ENCODE measurements around the gene MRPS22.
"Not testable (repeated sequence)": the region's sequence is repeated elsewhere in the genome, so short reads cannot be mapped to it uniquely, and the experiment has no call there.

The MRPS22 gene

DNA sequence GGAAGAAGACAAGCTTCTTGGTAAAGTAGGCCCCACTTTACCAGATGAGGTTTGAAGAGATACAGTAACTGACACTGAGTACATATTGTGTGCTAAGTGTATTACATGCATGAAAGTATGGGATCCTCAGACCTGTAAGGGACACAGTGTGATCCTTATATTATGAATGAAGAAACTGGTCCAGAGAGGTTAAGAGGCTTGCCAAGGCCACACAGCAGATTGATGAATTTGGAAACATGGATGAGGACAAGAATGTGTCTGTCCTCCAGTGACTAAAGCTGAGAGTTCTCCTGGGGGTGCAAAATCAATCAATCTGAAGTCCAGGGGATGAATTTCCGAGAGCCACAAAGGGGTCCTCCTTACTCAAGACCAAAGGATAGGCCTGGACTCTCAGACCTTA, 31.4 kb upstream of the MRPS22 start:
- no peak for DNase-seq (ENCODE audit: low spot score)

DNA sequence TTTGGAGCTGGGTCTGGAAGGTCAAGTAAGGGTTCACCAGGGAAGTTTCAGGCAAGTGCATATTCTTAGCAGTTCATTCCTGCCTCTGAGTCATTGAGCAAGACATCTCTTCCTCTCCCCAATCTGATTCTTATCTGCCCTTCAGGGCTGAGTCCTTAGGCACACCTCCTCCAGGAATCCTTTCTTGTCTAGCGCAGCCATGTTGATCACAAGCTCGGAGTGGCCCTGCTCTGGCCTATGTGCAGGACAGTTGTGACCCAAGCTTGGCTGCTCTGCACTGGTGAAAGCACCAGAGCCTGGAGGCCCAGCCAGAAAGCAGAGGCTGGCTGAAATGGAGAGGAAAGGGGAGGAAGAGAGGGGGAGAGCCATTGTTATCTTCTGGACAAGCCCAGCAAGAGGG, 30.9 kb upstream of the MRPS22 start:
- DNase-seq (ENCODE audit: low spot score), result no peak

DNA sequence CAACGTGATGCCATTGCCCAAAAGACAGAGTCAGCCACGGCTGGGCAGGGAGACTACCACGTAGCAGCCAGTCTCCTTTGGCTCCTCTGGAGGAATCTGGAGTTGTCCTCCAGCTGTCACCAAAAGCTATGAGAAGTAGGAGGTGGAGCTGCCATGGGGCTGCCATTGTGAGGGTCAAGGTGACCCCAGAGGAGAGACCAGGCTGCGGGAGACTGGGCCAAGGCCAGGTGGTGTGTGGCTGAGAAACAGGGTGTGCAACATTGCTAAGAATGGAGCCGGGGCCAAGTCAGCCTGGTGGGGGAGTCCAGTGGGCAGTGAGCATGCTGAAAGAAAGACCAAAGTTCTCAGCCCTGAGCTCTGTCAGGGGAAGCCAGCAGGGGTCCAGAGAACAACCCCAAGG, 29.9 kb upstream of the MRPS22 start:
- no peak for DNase-seq (ENCODE audit: low spot score)

DNA sequence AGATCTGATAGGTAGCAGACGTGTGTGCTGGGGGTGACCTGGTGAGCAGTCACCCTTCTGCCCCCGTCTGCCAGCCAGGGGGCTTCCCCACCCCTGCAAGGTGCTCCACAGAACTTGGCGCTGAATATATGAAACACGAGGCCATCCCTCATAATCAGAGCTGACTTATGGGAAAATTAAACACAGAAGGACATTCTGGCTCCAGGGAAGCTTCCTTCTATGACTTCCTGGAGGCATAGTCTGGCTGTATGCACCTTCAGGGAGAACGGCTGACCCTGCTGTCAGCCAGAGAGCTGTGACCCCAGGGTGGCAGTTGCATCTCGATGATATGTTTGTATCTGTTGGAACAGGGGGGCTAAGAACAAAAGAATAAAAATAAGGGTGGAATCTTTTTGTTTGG, 26.6 kb upstream of the MRPS22 start:
- no peak for DNase-seq (ENCODE audit: low spot score)

DNA sequence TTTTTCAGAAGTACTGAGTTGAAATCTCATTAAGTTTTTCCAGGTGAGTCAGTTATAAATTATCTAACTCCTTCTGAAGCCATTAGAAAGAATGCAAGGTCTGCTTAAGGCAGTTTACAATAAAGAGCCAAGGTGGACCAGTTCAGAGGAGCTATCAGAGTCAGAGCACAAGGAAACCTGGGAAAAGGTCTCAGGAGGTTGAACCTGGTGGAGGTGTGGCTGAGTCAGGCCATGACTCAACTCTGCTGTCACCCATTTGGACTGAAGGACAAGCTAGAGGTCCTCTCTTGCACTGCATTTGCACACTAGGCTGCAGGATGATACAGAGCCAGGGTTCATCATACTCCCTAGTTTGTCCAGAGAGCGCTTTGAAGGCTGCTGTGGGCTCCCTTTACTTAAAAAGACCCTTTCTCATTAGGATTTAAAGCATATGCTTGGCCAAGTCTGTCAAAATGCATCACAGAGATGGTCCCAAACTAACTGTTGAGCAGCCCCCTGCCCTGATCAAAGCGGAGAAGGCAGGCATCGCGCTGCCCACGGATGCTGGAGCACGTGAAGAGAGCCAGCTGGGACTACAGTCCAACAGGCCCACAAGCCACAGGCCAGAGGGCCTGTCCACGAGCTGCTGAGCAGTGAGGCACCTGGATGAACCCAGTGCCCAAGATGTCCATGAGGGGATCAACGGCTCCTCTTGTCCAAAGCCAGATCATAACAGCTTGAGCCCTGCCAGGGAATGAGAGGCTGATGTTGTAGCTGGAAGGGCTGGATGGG, 26.0 kb upstream of the MRPS22 start:
- no peak for DNase-seq (ENCODE audit: low spot score)

DNA sequence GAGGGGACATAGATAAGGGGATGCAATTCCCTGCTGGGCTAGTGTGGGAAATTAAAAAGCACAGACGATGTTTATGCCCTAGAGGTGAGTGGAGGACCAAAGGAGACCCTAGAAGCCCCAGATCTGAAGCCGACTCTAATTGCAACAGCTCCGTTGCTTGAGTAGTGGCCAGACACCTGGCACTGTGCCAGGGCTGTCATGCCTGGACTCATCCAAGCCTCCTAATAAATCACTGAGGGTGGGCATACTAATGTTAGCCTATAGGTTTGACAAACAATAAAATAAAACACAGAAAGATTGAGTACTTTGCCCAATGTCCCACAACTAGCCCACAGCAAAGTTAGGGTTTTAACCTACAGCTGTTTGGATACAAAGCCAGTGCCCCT, 25.4 kb upstream of the MRPS22 start:
- no peak for DNase-seq (ENCODE audit: low spot score)

- DNase-seq (ENCODE audit: low spot score), result no peak
These were observed 25.0 kb upstream of the MRPS22 start for GRCh38 chr3:139318826-139319225.

- DNase-seq (ENCODE audit: low spot score), result peak; percentile 19
These were observed 24.1 kb upstream of the MRPS22 start for GRCh38 chr3:139319428-139320402.

GRCh38 chr3:139320551-139321309, 23.1 kb upstream of the MRPS22 start:
- DNase-seq (ENCODE audit: low spot score), result no peak

GRCh38 chr3:139322346-139322745, 21.5 kb upstream of the MRPS22 start:
- no peak for DNase-seq (ENCODE audit: low spot score)

DNA sequence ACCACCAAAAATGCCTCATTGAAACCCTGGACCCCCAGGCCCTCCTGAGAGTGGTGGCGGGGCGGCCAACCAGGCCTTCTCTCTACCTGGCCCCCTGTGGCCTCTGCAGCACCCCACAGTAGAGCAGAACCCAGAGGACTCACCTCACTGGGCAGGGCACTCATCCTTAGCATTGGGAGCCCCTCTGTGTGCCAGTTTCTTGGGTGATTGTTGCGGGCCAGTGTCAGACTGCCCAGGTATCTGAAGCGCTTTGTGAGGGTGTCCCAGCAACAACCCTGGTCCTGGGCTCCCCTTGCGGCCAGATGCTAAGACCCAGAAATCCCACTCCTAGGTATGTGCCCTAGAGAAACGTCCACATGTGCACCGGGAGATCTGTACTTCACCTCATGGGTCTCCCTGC, 20.7 kb upstream of the MRPS22 start:
- DNase-seq (ENCODE audit: low spot score), result no peak

DNA sequence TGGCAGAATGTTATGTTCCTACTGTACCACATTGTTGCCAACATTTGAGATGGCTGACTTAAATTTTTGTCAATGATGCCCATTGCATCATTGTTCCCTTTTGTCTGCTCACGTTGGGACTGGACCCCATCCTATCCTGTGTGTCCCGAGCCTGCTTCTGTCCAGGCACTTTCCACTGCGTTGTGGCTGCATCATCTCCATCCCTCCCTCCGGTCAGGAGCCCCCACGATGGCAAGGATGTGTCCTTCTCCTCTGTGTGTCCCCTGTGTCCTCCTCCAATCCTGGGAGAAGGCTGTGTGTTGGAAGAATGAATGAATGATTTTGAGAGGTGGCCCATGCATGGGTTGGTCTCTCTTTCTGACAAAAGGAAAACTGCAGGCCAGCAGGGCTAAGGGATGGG, 19.4 kb upstream of the MRPS22 start:
- no peak for DNase-seq (ENCODE audit: low spot score)

- DNase-seq (ENCODE audit: low spot score), result no peak
These were observed 18.3 kb upstream of the MRPS22 start for GRCh38 chr3:139325551-139325950.

- no peak for DNase-seq (ENCODE audit: low spot score)
These were observed 17.7 kb upstream of the MRPS22 start for GRCh38 chr3:139326131-139326530.

GRCh38 chr3:139326707-139327106, 17.1 kb upstream of the MRPS22 start:
- no peak for DNase-seq (ENCODE audit: low spot score)

GRCh38 chr3:139327231-139327630, 16.6 kb upstream of the MRPS22 start:
- no peak for DNase-seq (ENCODE audit: low spot score)

DNA sequence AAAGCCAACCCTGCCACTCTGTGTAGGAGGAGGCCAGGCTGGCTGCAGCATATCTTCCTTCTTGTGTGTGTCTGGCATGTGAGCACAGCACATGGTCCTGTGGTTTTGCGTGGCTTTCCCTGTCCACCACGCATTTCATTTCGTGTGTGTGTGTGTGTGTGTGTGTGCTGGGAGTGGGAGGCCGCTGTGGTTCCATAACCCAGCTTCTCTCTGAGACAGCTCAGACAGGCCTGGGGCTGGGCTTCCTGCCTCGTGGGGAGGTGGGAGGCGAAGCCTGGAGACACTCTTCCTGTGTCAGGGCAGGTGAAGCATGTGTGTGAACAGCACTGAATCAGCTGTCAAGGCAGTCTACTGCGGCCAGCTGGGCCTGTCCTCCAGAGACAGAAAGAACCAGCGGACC, 16.0 kb upstream of the MRPS22 start:
- no peak for DNase-seq (ENCODE audit: low spot score)

DNA sequence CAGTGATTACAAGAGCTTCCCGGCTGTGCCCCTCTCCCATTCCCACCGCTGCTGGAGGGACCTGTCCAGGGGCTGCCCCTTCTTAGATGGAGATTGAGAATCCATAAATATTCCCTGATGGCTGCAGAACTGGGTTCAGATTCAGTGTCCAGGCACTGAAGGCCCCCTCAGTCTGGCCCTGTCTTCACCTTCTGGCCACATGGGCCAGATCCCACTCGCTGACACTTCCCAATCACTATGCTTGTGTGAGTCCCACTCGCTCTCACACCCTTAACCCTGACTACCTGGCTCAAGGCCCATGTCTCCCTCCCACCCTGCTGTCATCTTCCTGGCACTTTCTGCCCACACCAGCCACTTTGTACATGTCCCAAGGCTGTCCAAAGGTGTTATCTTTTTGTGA, 15.5 kb upstream of the MRPS22 start:
- no peak for DNase-seq (ENCODE audit: low spot score)

- peak; percentile 71 for DNase-seq (ENCODE audit: low spot score)
These were observed 14.4 kb upstream of the MRPS22 start for GRCh38 chr3:139329364-139329850.

- DNase-seq (ENCODE audit: low spot score), result no peak
These were observed 11.7 kb upstream of the MRPS22 start for GRCh38 chr3:139332092-139332491.

DNA sequence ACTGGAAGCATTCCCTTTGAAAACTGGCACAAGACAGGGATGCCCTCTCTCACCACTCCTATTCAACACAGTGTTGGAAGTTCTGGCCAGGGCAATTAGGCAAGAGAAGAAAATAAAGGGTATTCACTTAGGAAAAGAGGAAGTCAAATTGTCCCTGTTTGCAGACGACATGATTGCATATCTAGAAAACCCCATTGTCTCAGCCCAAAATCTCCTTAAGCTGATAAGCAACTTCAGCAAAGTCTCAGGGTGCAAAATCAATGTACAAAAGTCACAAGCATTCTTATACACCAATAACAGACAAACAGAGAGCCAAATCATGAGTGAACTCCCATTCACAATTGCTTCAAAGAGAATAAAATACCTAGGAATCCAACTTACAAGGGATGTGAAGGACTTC, 9.1 kb upstream of the MRPS22 start:
- not testable (repeated sequence) for DNase-seq (ENCODE audit: low spot score)

DNA sequence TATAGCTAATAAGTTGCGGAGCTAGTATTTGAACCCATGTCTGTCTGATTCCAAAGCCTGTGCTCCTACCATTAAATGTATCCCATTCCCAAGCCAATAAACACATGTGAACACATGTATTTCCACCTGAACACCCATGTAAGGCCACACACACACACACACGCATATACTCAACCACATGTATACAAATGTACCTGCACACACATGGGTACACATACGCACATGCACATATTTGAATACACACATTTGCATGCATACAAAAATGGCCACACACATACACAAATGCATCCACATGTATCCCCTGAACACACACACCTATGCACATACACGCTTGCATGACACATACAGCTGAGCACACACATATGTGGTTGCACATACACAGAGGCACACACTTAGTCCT, 5.4 kb upstream of the MRPS22 start:
- no peak for DNase-seq (ENCODE audit: low spot score)
